ENCODE measurements around the gene PKNOX2.

DNA sequence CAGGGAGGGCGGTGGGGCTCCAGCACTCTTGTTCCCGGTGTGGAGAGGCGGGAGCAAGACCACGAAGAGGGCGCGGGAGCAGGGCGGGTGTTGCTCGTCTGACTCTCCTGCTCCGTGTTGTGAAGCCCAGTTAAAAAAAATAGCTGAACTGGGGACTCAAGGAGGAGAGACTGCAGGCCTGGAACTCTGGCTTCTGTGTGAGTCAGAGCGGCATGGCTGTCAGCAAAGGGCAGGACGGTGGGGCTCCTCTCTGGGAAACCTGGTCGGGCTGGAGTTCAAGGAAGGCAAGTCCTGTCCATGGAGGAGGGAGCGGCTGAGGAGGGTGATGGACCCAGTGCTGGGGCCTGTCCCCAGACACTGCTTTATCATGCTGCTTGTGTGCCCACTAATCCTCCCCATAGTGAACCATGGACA is 179.2 kb downstream of the PKNOX2 start:
- TF ChIP-seq, protein P1, sequence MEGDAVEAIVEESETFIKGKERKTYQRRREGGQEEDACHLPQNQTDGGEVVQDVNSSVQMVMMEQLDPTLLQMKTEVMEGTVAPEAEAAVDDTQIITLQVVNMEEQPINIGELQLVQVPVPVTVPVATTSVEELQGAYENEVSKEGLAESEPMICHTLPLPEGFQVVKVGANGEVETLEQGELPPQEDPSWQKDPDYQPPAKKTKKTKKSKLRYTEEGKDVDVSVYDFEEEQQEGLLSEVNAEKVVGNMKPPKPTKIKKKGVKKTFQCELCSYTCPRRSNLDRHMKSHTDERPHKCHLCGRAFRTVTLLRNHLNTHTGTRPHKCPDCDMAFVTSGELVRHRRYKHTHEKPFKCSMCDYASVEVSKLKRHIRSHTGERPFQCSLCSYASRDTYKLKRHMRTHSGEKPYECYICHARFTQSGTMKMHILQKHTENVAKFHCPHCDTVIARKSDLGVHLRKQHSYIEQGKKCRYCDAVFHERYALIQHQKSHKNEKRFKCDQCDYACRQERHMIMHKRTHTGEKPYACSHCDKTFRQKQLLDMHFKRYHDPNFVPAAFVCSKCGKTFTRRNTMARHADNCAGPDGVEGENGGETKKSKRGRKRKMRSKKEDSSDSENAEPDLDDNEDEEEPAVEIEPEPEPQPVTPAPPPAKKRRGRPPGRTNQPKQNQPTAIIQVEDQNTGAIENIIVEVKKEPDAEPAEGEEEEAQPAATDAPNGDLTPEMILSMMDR (IDR thresholded peaks at IDR 0.05), result no peak
- no peak for TF ChIP-seq POLR2A (IDR thresholded peaks at IDR 0.05)

Measured in ovary (tissue), 3 donors.